Neural progenitor cell (in vitro differentiated cells): ENCODE results near the gene TMEM154.

Experiments
- CTCF ChIP-seq: fragments of 200-600 bp; sonication (generic); IDR thresholded peaks from 2 replicates; pipeline ENCODE4 v1.5.1; 2017; ENCODE audit warnings: antibody characterized with exemption, mild to moderate bottlenecking
- EZH2 ChIP-seq: fragments of 200-600 bp; sonication (generic); IDR thresholded peaks from 2 replicates; pipeline ENCODE4 v1.6.1; 2017; ENCODE audit warnings: antibody characterized with exemption, mild to moderate bottlenecking, moderate library complexity
- EZH2phosphoT487 ChIP-seq: fragments of 200-600 bp; sonication (generic); IDR thresholded peaks from 2 replicates; pipeline ENCODE4 v1.6.1; 2017; ENCODE audit warnings: antibody characterized with exemption

- TF ChIP-seq CTCF (no peak), EZH2 (no peak), EZH2phosphoT487 (no peak)
Observed at GRCh38 chr4:152697284-152698088, 17.7 kb upstream of the TMEM154 start.
